Stimulated activated memory B cell treated with anti-CD40 and anti-IgM and Interleukin-4, amounts not matched to agents 10 μg/mL and 1 μg/mL and 100 μg/mL, for 72 hours (primary cell): ENCODE measurements around the gene C1orf21.

Source experiments
- ATAC-seq: fragments of 150-1000 bp; cut with Tn5 transposase; 2 replicates; pipeline ENCODE4 v1.10.0; 2021
- H3K27ac Mint-ChIP-seq: one replicate; pipeline ENCODE4 v1.8.0; 2022; ENCODE audit warnings: mild to moderate bottlenecking, mixed read lengths
- H3K27me3 Mint-ChIP-seq: one replicate; pipeline ENCODE4 v1.8.0; 2022; ENCODE audit warnings: mixed read lengths
- H3K36me3 Mint-ChIP-seq: one replicate; pipeline ENCODE4 v1.8.0; 2022; ENCODE audit warnings: mixed read lengths
- H3K4me1 Mint-ChIP-seq: one replicate; pipeline ENCODE4 v1.8.0; 2022; ENCODE audit warnings: mixed read lengths
- H3K4me3 Mint-ChIP-seq: one replicate; pipeline ENCODE4 v1.8.0; 2022; ENCODE audit warnings: mild to moderate bottlenecking, moderate library complexity, mixed read lengths
- H3K9me3 Mint-ChIP-seq: one replicate; pipeline ENCODE4 v1.8.0; 2022; ENCODE audit warnings: mixed read lengths

C1orf21 gene

DNA sequence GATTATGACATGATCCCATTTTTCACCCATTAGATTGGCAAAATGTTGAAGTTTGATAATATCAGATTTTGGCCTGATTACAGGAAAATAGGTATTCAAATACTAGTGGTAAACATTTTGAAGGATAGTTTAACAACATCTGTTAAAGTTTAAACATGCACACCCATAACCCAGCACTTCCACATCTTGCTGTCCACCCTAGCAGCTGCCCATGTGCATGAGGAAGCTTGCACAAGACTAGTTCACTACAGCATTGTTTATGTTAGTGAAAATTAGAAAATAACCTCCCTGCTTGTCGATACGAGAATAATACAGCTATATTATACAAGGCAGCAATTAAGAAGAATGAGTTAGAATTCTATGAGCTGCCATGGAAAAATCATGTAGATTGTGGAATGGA is 127.6 kb downstream of the C1orf21 start:
- Mint-ChIP-seq H3K9me3 (no peaks in the 10 kb centered on the region), H3K27ac (no peak overlapping the region)

DNA sequence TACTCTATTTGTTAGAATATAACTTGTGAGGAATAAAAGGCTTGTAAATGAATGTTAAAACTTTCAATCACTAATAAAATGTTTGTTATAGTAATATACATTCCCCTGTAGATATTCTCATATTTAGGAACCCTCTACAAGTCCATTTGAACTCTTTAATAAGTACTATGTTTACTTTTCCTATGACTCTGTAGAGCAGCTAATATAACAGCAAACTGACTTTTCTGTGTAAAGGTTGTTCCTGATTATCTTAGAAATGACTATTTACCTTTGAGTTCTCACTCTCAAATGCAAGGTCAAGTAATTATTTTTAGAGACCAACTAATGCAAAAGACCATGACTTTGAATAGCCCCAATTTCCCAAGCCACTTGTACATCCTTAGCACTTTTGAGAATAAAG is 130.3 kb downstream of the C1orf21 start:
- Mint-ChIP-seq H3K4me1 (no peaks in the 10 kb centered on the region), H3K27ac (no peak overlapping the region), H3K36me3 (no peaks in the 10 kb centered on the region), H3K9me3 (no peaks in the 10 kb centered on the region), H3K27me3 (no peaks in the 10 kb centered on the region), H3K4me3 (no peak overlapping the region)
- ATAC-seq: no peak

More for the DNA sequence above, 127.6 kb downstream of the C1orf21 start:
- no peaks in the 10 kb centered on the region for H3K36me3 Mint-ChIP-seq
- ATAC-seq: no peak
- H3K4me1 Mint-ChIP-seq: no peaks in the 10 kb centered on the region
- H3K4me3 Mint-ChIP-seq: no peak overlapping the region
- H3K27me3 Mint-ChIP-seq: peaks cover 6% of the 10 kb centered on the region

DNA sequence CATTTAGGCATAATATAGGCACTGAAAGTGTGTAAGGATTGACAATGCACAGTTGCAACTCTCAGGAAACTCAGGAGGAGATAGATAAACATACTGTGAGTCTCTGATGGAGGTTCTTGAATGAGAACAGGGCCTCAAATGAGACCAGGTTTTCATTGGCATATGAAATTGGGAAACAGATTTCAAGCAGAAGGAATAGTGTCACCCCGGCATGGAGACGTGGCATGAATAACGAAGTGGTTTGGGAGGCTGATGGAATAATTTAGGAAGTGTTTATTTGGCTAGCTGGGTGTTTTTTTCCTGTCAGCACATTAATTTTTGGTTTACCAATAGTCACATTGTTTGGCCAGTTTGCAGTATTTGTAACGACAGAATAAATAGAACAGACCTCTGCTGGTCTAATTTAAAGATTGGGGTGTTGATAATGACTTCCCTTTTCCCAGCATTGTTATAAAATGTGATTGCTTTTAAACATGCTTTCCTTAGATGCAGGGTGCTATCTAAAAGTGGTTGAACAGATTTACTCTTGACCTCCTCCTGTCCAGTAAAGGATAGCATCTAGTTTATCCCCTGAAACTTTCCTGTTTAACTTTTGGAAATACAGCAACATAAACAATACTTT is 132.0 kb downstream of the C1orf21 start:
- no peaks in the 10 kb centered on the region for H3K9me3 Mint-ChIP-seq
- H3K4me1 Mint-ChIP-seq: no peaks in the 10 kb centered on the region
- H3K27ac Mint-ChIP-seq: no peak overlapping the region
- no peak overlapping the region for H3K4me3 Mint-ChIP-seq
- no peaks in the 10 kb centered on the region for H3K27me3 Mint-ChIP-seq
- H3K36me3 Mint-ChIP-seq: no peaks in the 10 kb centered on the region
- no peak for ATAC-seq

DNA sequence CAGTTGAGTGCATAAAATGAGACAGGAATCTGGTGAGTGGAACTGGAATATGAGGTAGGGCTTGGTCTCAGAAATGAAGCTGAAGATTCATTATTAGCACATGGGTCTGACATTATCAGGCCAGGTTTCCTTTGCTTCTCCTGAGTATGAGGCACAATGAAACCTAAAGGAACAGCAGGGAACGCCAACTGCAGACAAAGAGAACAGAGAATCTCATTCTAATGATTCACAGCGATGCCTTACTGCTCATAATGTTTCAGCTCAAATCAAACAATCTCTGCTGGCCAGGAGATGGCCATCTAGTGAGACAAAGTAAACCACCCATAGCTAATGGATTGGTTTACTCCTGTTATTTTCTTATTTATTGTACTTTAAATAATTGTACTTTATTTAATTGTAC is 133.5 kb downstream of the C1orf21 start:
- no peaks in the 10 kb centered on the region for H3K9me3 Mint-ChIP-seq
- H3K27me3 Mint-ChIP-seq: no peaks in the 10 kb centered on the region
- ATAC-seq: no peak

DNA sequence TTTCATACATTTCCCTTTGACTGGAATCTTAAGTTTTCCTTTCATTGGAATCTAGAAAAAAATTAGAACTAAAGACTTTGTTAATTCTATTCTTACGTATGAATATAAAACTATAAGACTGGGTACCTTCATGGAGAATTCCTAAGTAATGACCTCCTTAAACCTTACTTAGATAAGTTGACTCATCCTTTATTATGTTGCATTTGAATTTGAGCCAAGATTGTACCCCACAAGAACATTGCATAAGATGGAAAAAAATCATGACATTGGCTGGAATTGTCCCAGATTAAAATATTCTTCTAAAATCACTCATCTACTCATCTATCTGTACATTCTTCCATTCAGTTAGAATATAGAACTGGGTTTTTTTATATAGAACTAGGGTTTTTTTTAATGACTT is 137.4 kb downstream of the C1orf21 start:
- Mint-ChIP-seq H3K27me3 (no peaks in the 10 kb centered on the region), H3K4me1 (no peaks in the 10 kb centered on the region), H3K4me3 (no peak overlapping the region), H3K27ac (no peak overlapping the region), H3K9me3 (no peaks in the 10 kb centered on the region), H3K36me3 (no peaks in the 10 kb centered on the region)
- ATAC-seq: no peak

More for the DNA sequence above, 133.5 kb downstream of the C1orf21 start:
- Mint-ChIP-seq H3K27ac (no peak overlapping the region), H3K4me3 (no peak overlapping the region), H3K36me3 (no peaks in the 10 kb centered on the region), H3K4me1 (no peaks in the 10 kb centered on the region)

DNA sequence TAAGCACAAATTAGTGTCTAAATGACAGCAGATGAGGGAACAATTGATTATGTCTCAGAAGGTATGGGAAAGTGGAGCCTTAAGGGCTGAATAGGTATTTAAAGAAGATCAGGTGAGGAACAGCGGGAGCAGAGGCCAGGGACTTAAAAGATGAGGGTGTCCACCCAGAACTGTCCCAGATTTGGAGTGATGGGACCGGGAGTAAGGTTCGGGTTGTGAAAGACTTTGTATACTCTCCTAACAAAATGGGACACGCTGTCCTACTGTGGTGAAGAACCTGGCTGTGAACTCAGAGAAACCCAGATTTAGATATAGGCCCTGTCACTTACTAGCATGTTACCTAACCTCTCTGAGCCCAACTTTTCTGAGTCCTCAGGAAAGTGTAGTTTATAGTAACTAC is 140.6 kb downstream of the C1orf21 start:
- H3K27me3 Mint-ChIP-seq: no peaks in the 10 kb centered on the region
- H3K9me3 Mint-ChIP-seq: no peaks in the 10 kb centered on the region
- no peaks in the 10 kb centered on the region for H3K4me1 Mint-ChIP-seq
- H3K27ac Mint-ChIP-seq: no peak overlapping the region
- ATAC-seq: no peak
- no peaks in the 10 kb centered on the region for H3K36me3 Mint-ChIP-seq
- no peak overlapping the region for H3K4me3 Mint-ChIP-seq

DNA sequence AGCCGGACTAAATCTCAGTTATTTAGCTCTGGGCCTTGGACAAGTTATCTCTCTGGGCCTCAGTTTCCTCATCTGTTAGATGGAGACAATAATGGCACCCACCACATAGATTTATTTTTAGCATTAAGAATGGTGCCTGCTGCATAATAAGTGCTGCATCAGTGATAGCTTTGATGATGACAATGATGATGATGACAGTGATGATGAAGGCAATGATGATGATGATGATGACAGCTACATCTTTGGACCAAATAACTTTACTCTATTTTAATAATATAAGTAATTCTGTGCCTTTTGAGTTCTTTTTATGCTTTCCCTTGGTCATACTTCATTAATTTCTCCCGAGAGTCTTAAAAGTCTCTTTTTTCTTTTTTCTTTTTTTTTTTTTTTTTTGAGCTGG is 143.4 kb downstream of the C1orf21 start:
- no peak for ATAC-seq
- no peaks in the 10 kb centered on the region for H3K9me3 Mint-ChIP-seq

DNA sequence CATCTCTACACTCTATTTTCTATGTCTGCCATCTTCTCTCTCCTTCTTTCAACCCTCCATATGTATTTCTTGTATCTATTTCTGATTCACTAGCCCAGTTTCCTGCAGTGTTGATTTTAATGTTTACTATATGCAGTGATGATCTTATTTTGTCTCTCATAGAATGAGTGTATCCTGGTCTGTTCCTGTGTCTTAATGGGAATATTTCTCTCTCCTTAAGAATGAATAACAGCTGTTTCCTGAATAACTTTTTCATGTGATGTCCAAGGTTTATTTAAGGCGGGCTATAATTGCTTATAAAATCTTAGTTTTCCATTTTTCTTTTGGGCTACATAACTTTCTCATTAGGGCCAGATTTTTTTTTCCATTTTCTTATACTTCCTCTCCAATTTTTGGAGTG is 144.5 kb downstream of the C1orf21 start:
- no peak overlapping the region for H3K27ac Mint-ChIP-seq
- no peaks in the 10 kb centered on the region for H3K9me3 Mint-ChIP-seq
- no peak overlapping the region for H3K4me3 Mint-ChIP-seq

More for the DNA sequence above, 143.4 kb downstream of the C1orf21 start:
- Mint-ChIP-seq H3K4me3 (no peak overlapping the region), H3K4me1 (no peaks in the 10 kb centered on the region), H3K27me3 (no peaks in the 10 kb centered on the region), H3K36me3 (no peaks in the 10 kb centered on the region), H3K27ac (no peak overlapping the region)

DNA sequence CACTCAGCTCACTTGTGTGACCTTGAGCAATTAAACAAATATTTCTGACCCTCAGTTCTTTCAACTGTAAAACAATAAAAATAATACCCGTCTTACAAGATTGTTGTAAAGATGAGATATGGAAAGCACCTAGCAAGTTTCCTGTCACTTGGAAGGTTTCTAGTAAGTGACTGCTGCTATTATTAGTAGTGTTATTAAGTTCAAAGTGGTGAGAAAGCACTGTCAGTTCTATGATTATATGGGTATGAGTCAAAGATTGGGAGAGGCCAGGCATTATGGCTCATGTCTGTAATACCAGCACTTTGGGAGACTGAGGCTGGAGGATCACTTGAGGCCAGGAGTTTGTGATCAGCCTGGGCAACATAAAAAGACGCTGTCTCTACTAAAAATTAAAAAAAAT is 145.4 kb downstream of the C1orf21 start:
- Mint-ChIP-seq H3K4me3 (no peak overlapping the region), H3K9me3 (peaks cover 2% of the 10 kb centered on the region), H3K27ac (no peak overlapping the region), H3K27me3 (no peaks in the 10 kb centered on the region), H3K36me3 (no peaks in the 10 kb centered on the region), H3K4me1 (no peaks in the 10 kb centered on the region)
- no peak for ATAC-seq

More for the DNA sequence above, 144.5 kb downstream of the C1orf21 start:
- H3K36me3 Mint-ChIP-seq: no peaks in the 10 kb centered on the region
- no peaks in the 10 kb centered on the region for H3K27me3 Mint-ChIP-seq
- no peaks in the 10 kb centered on the region for H3K4me1 Mint-ChIP-seq
- ATAC-seq: no peak

DNA sequence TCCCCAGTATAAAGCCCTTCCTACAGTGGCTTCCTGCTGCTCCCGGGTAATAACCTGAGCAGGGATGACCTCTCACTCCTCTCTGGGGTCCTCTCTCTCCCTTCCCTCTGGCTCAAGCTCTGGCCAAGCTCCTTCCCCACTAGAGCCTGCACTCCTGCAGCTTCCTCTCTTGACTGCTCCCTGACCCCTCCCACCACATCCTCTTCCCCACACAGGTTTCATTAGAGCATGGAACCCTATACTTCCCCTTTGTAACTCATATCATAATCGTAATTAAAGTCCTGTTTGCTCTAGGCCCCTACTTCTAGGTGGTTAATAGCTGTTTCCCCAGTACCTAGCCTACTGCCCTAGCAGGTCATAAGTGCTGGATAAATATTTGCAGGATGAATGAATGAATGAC is 146.2 kb downstream of the C1orf21 start:
- no peak overlapping the region for H3K27ac Mint-ChIP-seq
- ATAC-seq: peak; percentile 57
- no peak overlapping the region for H3K4me3 Mint-ChIP-seq
- H3K36me3 Mint-ChIP-seq: no peaks in the 10 kb centered on the region
- no peaks in the 10 kb centered on the region for H3K27me3 Mint-ChIP-seq
- H3K9me3 Mint-ChIP-seq: peaks cover 3% of the 10 kb centered on the region
- H3K4me1 Mint-ChIP-seq: no peaks in the 10 kb centered on the region

DNA sequence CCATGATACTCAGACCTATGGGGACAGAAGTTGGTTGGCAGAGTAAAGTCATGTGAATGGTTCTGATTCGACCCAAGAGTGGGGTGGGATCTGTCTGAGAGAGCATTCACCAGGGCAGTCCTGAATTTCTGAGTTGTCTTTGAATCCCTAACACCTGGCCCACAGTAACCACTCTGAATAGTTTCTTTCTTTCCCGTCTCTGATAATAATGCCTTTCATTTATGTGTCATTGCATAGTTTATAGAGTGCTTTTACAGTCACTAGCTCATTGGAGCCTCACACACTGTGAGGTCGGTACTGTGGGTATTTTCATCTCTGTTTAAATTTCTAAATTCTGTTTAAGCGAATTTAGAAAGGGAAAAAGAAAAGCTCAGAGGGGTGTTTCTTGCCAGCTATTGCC is 147.1 kb downstream of the C1orf21 start:
- Mint-ChIP-seq H3K27me3 (no peaks in the 10 kb centered on the region), H3K4me3 (no peak overlapping the region), H3K9me3 (peaks cover 3% of the 10 kb centered on the region), H3K36me3 (no peaks in the 10 kb centered on the region), H3K27ac (no peak overlapping the region), H3K4me1 (no peaks in the 10 kb centered on the region)
- no peak for ATAC-seq

DNA sequence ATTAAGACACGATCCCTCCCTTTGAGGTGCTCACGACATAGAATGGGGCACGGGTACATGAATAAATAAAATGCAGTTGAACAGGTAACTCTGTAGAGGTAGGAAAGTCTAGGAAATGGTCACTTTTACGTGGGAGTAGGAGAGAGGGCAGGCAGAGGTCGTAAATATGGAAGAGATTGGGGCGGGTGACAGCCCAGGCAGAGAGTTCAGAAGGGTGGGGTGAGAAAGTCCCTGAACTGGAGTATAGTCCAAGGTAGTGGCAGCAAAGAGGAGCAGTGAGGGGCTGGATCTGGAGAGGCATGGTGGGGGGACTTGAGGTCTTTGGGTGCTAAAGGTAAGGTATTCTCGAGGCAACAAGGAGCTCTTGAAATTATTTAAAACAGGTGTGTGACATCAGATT is 147.9 kb downstream of the C1orf21 start:
- Mint-ChIP-seq H3K4me3 (no peak overlapping the region), H3K9me3 (peaks cover 3% of the 10 kb centered on the region), H3K4me1 (no peaks in the 10 kb centered on the region), H3K27me3 (no peaks in the 10 kb centered on the region), H3K27ac (no peak overlapping the region), H3K36me3 (no peaks in the 10 kb centered on the region)
- no peak for ATAC-seq

DNA sequence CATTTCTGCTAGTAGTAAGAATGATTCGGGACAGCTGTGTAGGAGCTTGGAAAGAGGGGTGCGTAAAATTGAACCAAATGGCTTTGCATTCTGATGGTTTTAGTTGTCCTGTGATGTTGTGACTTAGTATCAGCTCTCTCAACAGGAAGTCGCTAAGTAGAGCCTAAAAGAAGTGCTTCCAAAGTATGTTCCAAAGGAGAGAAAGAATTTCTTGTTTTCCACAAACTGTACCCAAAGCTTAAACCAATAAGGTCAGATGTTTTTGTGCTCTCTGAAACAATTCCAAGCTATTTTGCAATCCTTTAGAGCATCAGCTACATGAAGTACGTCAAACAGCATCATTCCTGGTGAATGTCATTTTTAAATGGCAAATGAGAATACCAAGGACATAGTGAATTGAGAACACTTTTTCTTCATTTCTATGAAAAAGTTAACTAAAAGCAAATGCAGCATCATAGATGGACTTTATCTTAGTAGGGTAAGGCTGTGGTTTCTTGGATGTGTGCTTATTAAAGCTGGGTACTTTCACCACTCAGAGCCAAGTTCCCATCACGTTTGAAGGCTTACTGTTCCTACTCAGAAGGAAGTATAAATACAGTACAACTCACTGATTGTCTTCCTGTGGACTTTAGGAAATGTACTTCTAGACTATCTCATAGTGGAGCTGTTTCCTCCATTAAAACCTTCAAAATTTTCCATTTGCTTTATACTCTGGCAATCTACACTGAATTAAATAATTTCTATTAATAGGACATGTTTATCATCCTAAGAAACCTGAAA is 148.6 kb downstream of the C1orf21 start:
- Mint-ChIP-seq H3K4me3 (no peak overlapping the region), H3K36me3 (no peaks in the 10 kb centered on the region), H3K27me3 (no peaks in the 10 kb centered on the region), H3K27ac (no peak overlapping the region), H3K4me1 (no peaks in the 10 kb centered on the region), H3K9me3 (peaks cover 3% of the 10 kb centered on the region)
- ATAC-seq: no peak

DNA sequence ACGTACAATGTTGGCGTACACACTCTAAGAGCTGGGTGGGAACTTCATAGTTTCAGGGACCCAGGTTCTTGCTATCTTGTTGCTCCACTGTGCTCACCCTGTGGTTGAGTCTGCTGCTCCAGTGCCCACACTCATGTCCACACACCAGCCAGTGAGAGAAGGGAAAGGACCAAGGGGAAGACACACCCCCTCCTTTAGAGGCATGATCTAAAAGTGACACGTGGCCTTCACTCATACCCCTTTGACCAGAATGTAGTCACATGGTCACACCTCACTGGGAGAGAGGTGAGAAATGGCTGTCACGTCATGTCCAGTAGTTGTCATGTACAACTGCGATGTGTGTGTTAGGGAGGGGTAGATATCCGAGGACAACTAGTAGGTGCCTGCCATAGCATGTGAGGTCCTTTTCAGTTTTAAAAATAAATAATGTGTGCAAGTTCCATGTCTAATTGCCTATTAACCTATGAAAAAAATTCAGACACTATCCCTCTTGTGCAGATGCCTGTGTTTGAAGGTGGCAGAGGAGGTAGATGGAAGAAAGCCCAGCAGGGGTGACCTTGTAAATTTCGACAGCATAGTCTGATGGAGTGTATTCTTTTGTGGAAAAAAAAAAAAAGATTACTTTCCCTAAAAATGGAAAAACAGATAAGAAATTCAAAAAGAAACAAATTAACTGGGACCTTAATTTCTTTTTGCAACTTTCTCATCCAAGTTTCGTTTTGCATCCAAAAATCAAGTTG is 149.6 kb downstream of the C1orf21 start:
- Mint-ChIP-seq H3K36me3 (no peaks in the 10 kb centered on the region), H3K27ac (no peak overlapping the region), H3K4me3 (no peak overlapping the region), H3K27me3 (no peaks in the 10 kb centered on the region), H3K9me3 (peaks cover 3% of the 10 kb centered on the region), H3K4me1 (no peaks in the 10 kb centered on the region)
- no peak for ATAC-seq

DNA sequence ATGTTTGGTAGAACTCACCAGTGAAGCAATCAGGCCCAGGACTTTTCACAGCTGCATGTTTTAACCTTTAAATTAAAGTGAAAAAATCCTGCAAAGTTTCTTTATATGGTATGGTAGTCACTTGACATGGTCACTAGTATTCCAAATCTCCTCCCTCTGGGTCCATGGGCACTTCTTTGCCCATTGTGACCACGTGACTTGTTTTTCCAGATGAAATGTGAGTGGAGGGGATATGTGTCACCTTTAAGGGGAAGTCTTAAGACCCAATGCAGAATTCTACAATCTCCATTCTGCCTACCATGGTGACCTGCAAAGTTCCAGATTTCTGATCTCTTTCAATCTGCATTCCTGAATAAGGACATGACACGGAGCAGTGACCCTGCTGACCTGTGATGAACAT is 152.8 kb downstream of the C1orf21 start:
- Mint-ChIP-seq H3K4me1 (no peaks in the 10 kb centered on the region), H3K4me3 (no peak overlapping the region), H3K27me3 (no peaks in the 10 kb centered on the region), H3K36me3 (no peaks in the 10 kb centered on the region), H3K9me3 (peaks cover 3% of the 10 kb centered on the region), H3K27ac (no peak overlapping the region)
- no peak for ATAC-seq
